Smooth muscle cell (in vitro differentiated cells): Measurements from ENCODE around the gene ADAMTS19. TPM values are rescaled to one million over a fixed set of nuclear protein-coding genes. Genes with fewer than 3 reads are reported as not detected.

Experiments used
- DNase-seq: peaks from one replicate; lab custom pipeline; 2025; ENCODE audit not compliant: unreplicated experiment; lab: John Stamatoyannopoulos, UW
- H2AFZ ChIP-seq: fragments of 200-600 bp; sonication (generic); 2 replicates; pipeline ENCODE4 v1.6.0; 2016; ENCODE audit warnings: antibody characterized with exemption, low read depth, mild to moderate bottlenecking
- H3F3A ChIP-seq: fragments of 200-600 bp; sonication (generic); 2 replicates; pipeline ENCODE4 v1.6.0; 2017; ENCODE audit warnings: antibody characterized with exemption, low read depth
- H3K27ac ChIP-seq: fragments of 200-600 bp; sonication (generic); 2 replicates; pipeline ENCODE4 v1.5.1; 2016; ENCODE audit warnings: low read depth, mild to moderate bottlenecking
- H3K27me3 ChIP-seq: fragments of 200-600 bp; sonication (generic); 2 replicates; pipeline ENCODE4 v1.6.1; 2016; ENCODE audit warnings: low read depth, mild to moderate bottlenecking
- H3K36me3 ChIP-seq: fragments of 200-600 bp; sonication (generic); 2 replicates; pipeline ENCODE4 v1.5.1; 2016; ENCODE audit warnings: low read depth
- H3K4me1 ChIP-seq: fragments of 200-600 bp; sonication (generic); 2 replicates; pipeline ENCODE4 v1.5.1; 2016; ENCODE audit warnings: low read depth
- H3K4me2 ChIP-seq: fragments of 200-600 bp; sonication (generic); 2 replicates; pipeline ENCODE4 v1.6.0; 2016; ENCODE audit warnings: mild to moderate bottlenecking
- H3K4me3 ChIP-seq: fragments of 200-600 bp; sonication (generic); 2 replicates; pipeline ENCODE4 v1.5.1; 2016; ENCODE audit warnings: mild to moderate bottlenecking
- H3K79me2 ChIP-seq: fragments of 200-600 bp; sonication (generic); 2 replicates; pipeline ENCODE4 v1.6.0; 2016; ENCODE audit warnings: low read depth, mild to moderate bottlenecking
- H3K9ac ChIP-seq: fragments of 200-600 bp; sonication (generic); 2 replicates; pipeline ENCODE4 v1.6.0; 2016; ENCODE audit warnings: low read depth
- H3K9me3 ChIP-seq: fragments of 200-600 bp; sonication (generic); replicated peaks from 2 replicates; pipeline ENCODE4 v1.5.1; 2016; ENCODE audit warnings: low read depth
- H4K20me1 ChIP-seq: fragments of 200-600 bp; sonication (generic); 2 replicates; pipeline ENCODE4 v1.6.0; 2016; ENCODE audit warnings: low read depth
- WGBS: methylation state at CpG from one replicate; pipeline ENCODE4 v1.1.7; 2016; ENCODE audit warnings: low lambda C conversion rate; 5-methylcytosine and 5-hydroxymethylcytosine counted together
- polyA plus RNA-seq: library from polyadenylated mRNA; unstranded; fragments of >200 nt; fragmentation: Nextera tagmentation; extraction: Ambion mirVana; gene quantifications from 2 replicates; pipeline ENCODE4 v1.2.1, GENCODE V29; 2016
- total RNA-seq: library from RNA; depleted of rRNA; stranded (reverse); fragments of >200 nt; gene quantifications from 2 replicates; pipeline ENCODE4 v1.2.3, GENCODE V29; 2014
- TF ChIP-seq, protein P1 (sequence below): fragments of 200-600 bp; sonication (generic); IDR thresholded peaks from 2 replicates; pipeline ENCODE4 v1.5.1; 2017; ENCODE audit warnings: borderline replicate concordance, mild to moderate bottlenecking, antibody characterized with exemption; ENCODE audit not compliant: insufficient read depth, poor library complexity, severe bottlenecking

ADAMTS19 gene
- total and polyA plus RNA-seq, 2 experiments from 2014 or later, result 4.5 to 4.9 TPM

DNA sequence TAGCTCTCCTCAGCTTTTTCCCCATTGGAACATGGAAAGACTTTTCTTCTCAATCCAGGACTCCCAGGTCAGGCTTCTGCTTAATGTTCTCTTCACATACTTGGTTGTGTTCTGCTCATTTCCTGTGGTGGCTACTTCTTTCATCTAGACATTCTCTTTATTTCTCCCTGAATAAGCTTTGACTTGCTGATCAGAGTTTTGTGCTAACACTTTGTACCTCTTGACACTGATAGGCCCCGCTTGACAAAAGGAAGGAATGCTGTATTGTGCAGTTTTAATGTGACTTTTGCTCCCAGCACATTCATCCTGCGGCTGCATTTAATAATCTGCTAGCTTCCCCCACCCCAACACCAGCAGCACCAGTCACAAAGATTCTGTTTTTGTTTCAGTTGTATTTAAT, 196.9 kb downstream of the ADAMTS19 start:
- H3K27me3 ChIP-seq, result no peaks in the 10 kb centered on the region
- TF ChIP-seq, protein P1, sequence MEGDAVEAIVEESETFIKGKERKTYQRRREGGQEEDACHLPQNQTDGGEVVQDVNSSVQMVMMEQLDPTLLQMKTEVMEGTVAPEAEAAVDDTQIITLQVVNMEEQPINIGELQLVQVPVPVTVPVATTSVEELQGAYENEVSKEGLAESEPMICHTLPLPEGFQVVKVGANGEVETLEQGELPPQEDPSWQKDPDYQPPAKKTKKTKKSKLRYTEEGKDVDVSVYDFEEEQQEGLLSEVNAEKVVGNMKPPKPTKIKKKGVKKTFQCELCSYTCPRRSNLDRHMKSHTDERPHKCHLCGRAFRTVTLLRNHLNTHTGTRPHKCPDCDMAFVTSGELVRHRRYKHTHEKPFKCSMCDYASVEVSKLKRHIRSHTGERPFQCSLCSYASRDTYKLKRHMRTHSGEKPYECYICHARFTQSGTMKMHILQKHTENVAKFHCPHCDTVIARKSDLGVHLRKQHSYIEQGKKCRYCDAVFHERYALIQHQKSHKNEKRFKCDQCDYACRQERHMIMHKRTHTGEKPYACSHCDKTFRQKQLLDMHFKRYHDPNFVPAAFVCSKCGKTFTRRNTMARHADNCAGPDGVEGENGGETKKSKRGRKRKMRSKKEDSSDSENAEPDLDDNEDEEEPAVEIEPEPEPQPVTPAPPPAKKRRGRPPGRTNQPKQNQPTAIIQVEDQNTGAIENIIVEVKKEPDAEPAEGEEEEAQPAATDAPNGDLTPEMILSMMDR, result no peak
- WGBS, result 83% methylated on average over 2 of the region's 2 CpGs
- H3K4me2 ChIP-seq, result no peak overlapping the region
- peaks cover 13% of the 10 kb centered on the region for H3K4me1 ChIP-seq
- no peak overlapping the region for H3K9ac ChIP-seq
- no peaks in the 10 kb centered on the region for H3F3A ChIP-seq
- H3K79me2 ChIP-seq, result no peaks in the 10 kb centered on the region
- H3K9me3 ChIP-seq, result no peaks in the 10 kb centered on the region
- no peak overlapping the region for H3K4me3 ChIP-seq
- no peaks in the 10 kb centered on the region for H4K20me1 ChIP-seq
- H2AFZ ChIP-seq, result no peak overlapping the region
- no peaks in the 10 kb centered on the region for H3K36me3 ChIP-seq
- no peak overlapping the region for H3K27ac ChIP-seq
- DNase-seq, result no peak

DNA sequence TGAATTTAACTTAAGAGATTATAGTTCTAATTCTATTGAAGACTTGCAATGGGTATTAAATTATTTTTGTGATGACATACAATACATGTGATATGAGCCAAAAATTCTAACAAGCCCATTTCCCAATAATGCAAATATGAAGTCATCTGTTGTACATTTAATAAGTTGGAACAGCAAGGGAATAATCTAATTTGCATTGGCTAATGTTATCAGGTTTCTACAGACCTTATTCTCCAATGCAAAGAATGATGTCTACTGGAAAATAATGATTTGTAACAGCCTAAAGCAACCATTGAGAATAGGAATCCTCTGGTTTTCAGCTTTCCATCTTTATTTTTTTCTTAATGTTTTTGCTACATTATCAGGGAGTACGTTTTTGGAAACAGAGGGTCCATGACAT, 198.7 kb downstream of the ADAMTS19 start:
- TF ChIP-seq, protein P1, result no peak
- 79% methylated on average over 1 of the region's 1 CpG for WGBS
- Histone ChIP-seq H3K4me2 (no peak overlapping the region), H3K27me3 (no peaks in the 10 kb centered on the region), H3F3A (no peaks in the 10 kb centered on the region), H4K20me1 (no peaks in the 10 kb centered on the region), H3K27ac (no peak overlapping the region), H2AFZ (no peak overlapping the region), H3K4me3 (no peak overlapping the region), H3K4me1 (peaks cover 13% of the 10 kb centered on the region), H3K36me3 (no peaks in the 10 kb centered on the region), H3K9ac (no peak overlapping the region), H3K9me3 (no peaks in the 10 kb centered on the region), H3K79me2 (no peaks in the 10 kb centered on the region)
- DNase-seq, result no peak

DNA sequence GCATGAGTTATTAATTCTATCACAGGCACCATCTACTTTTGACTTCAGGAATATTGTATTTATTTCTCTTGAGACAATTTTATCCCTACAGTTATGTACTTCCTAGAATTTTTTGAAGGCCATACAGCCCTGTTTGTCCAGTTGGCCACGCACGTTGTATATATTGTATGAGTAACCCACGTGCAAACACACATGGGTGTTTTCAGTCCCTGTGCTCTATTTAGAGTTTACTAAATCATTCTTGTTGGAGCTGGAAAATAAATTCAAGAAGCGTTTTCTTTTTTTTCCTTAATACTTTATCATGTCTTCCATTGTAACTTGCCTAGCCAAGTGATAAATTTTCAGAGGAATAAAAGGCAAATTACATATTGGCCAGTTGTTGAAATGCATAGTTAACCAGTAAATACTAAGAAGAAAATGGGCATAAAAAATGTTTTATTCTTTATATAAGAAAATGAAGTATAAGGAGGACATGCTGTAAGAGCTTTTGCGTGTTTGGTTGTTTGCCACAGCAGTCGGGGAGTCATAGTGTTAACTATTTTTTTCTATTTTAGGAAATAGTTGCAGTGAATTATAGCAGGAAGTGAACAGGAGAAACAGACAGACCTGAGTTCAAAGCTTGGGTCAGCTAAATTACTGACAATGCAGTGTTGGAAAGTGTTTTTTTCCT, 201.4 kb downstream of the ADAMTS19 start:
- Histone ChIP-seq H3K4me2 (no peak overlapping the region), H3K4me3 (no peak overlapping the region)

More for the DNA sequence above, 201.4 kb downstream of the ADAMTS19 start:
- no peak overlapping the region for H2AFZ ChIP-seq
- H3F3A ChIP-seq, result no peaks in the 10 kb centered on the region
- WGBS, result 93% methylated on average over 6 of the region's 6 CpGs
- H3K36me3 ChIP-seq, result no peaks in the 10 kb centered on the region
- H3K9ac ChIP-seq, result no peak overlapping the region
- H3K4me1 ChIP-seq, result peaks cover 9% of the 10 kb centered on the region
- no peak for DNase-seq
- TF ChIP-seq, protein P1, result no peak
- no peaks in the 10 kb centered on the region for H4K20me1 ChIP-seq
- H3K27me3 ChIP-seq, result no peaks in the 10 kb centered on the region
- no peak overlapping the region for H3K27ac ChIP-seq
- no peaks in the 10 kb centered on the region for H3K9me3 ChIP-seq
- no peaks in the 10 kb centered on the region for H3K79me2 ChIP-seq
